ENCODE results near the gene MACF1.

- TF ChIP-seq CTCF (IDR thresholded peaks at IDR 0.05), result no peak
- TF ChIP-seq POLR2A (IDR thresholded peaks at IDR 0.05), result no peak
Observed at GRCh38 chr1:39328586-39329121, 124.2 kb downstream of the MACF1 start.
